Measurements from ENCODE around the gene GTF2A1L. TPM values are rescaled to one million over a fixed set of nuclear protein-coding genes. Genes with fewer than 3 reads are reported as not detected.

The GTF2A1L gene
- total RNA-seq, 1 donor from 2014 or later = not detected

GRCh38 chr2:48728295-48728694 lies 110.6 kb downstream of the GTF2A1L start:
- Mint-ChIP-seq H3K27me3 (peaks cover 2% of the 10 kb centered on the region), H3K9me3 (no peaks in the 10 kb centered on the region), H3K4me1 (no peaks in the 10 kb centered on the region), H3K36me3 (ENCODE audit: low read depth) (no peaks in the 10 kb centered on the region), H3K27ac (no peak overlapping the region), H3K4me3 (no peak overlapping the region)
- no peak for DNase-seq
- POLR2A ChIA-PET = no interaction called here
- intact Hi-C loops (cut with micrococcal nuclease) = no loop called here
- TF ChIP-seq CTCF (IDR thresholded peaks at IDR 0.05) = no peak
- CTCF ChIA-PET = no interaction called here
- no peak for ATAC-seq (ENCODE audit: low read depth)

DNA sequence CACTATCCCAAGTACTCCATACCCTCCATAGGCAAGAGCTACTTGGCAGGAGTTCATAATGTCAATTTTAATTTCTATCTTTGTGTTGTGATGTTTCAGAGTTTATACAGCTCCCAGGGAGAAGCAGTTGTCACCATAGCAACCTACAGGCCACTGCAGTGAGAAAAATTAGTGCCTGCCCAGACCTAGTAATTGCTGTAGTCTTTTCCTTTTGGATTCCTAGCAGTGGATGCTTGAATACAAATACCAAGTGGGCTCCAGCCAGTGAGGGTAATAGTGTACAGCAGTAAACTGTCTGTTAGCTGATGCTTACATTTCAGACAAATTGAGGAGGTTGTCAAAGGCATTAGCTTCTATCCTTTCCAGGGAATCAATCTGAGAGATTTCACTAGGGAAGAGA lies 111.2 kb downstream of the GTF2A1L start:
- no peak for DNase-seq
- no peak for TF ChIP-seq CTCF (IDR thresholded peaks at IDR 0.05)
- Mint-ChIP-seq H3K27ac (no peak overlapping the region), H3K4me3 (no peak overlapping the region), H3K9me3 (no peaks in the 10 kb centered on the region), H3K27me3 (peaks cover 4% of the 10 kb centered on the region), H3K36me3 (ENCODE audit: low read depth) (no peaks in the 10 kb centered on the region), H3K4me1 (no peaks in the 10 kb centered on the region)
- ChIA-PET POLR2A (no interaction called here), CTCF (no interaction called here)
- intact Hi-C loops (cut with micrococcal nuclease) = no loop called here
- ATAC-seq (ENCODE audit: low read depth) = no peak

Other genes starting within 250 kb of the GTF2A1L start
- 29.3 and 39.2 TPM in 2 replicates for gene PPP1R21, start 177.1 kb upstream of the GTF2A1L start, total RNA-seq
- gene STON1, start 87.7 kb upstream of the GTF2A1L start, total RNA-seq = 0.86 and 1.8 TPM in 2 replicates
- not detected in 2 replicates for gene LHCGR, start 137.9 kb downstream of the GTF2A1L start, total RNA-seq